Activated CD8-positive, alpha-beta memory T cell treated with anti-CD3 and anti-CD28 coated beads, Interleukin-2, amount 50 U/mL, for 48 hours (primary cell): ENCODE results near the gene TTC9.

ENCODE experiments used
- DNase-seq: peaks from one replicate; pipeline ENCODE4 v3.0.0-alpha.2; 2020

Gene TTC9

GRCh38 chr14:70646705-70647104 lies 5.0 kb downstream of the TTC9 start:
- no peak for DNase-seq

DNA sequence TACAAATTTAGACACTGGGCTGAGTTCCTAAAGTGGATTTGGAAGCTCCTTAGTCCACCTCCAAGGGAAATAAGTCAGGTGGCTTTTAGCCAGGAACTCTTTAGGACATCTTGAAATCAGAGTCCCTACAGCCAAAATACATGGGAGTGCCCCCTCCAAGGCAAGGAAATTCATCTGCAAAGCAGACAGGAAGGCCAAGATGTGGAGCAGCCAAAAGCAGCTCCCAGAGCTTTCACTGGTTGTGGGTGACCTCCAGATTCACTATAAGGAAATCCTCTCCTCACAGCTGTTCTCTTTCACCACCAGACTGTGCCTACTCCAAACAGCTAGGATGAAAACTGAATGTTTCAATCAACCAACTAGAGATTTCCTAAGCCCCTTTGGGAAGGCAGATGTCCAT lies 6.6 kb downstream of the TTC9 start:
- no peak for DNase-seq

DNA sequence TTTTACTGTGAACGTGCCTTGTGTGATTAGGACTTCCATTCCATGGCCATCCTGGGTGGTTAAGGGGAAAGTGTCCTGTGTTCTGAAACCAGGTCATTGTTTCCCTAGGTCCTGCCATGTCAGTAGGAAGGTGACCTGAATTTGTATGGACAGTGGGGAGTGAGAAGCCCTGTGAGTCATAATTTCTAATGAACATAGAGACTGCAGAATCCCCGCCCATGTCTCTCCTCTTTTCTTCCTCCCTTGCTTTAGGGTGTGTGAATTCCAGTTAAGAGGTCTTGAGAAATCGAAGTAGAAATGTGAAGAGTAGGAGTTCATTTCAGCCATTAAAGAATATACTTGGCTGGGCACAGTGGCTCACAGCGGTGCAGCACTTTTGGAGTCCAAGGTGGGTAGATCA lies 8.1 kb downstream of the TTC9 start:
- no peak for DNase-seq

GRCh38 chr14:70651522-70651921 lies 9.8 kb downstream of the TTC9 start:
- no peak for DNase-seq

- DNase-seq: no peak
These were observed 11.2 kb downstream of the TTC9 start for GRCh38 chr14:70652871-70653270.

GRCh38 chr14:70653662-70654061 lies 11.9 kb downstream of the TTC9 start:
- DNase-seq: no peak

GRCh38 chr14:70654632-70655031 lies 12.9 kb downstream of the TTC9 start:
- no peak for DNase-seq

- DNase-seq: peak; percentile 73
These were observed 13.6 kb downstream of the TTC9 start for GRCh38 chr14:70655110-70655826.

DNA sequence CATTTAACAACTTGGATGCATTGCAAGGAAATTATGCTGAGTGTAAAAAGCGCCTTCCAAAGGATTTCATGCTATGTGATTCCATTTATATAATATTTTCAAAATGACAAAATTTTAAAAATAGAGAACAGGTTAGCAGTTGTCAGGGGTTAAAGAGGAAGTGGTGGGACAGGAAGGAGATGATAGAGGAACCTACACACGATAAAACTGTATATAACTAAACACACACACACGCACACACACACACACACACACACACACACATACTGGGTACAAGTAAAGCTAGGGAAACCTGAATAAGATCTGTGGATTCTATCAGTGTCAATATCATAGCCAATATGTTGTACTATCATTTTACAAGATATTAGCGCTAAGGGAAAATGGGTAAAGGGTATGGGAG lies 17.2 kb downstream of the TTC9 start:
- no peak for DNase-seq

GRCh38 chr14:70660967-70661893 lies 19.5 kb downstream of the TTC9 start:
- DNase-seq: peak; percentile 64

- no peak for DNase-seq
These were observed 20.4 kb downstream of the TTC9 start for GRCh38 chr14:70662080-70662479.

- no peak for DNase-seq
These were observed 21.1 kb downstream of the TTC9 start for GRCh38 chr14:70662816-70663215.

- DNase-seq: no peak
These were observed 22.0 kb downstream of the TTC9 start for GRCh38 chr14:70663707-70664179.

DNA sequence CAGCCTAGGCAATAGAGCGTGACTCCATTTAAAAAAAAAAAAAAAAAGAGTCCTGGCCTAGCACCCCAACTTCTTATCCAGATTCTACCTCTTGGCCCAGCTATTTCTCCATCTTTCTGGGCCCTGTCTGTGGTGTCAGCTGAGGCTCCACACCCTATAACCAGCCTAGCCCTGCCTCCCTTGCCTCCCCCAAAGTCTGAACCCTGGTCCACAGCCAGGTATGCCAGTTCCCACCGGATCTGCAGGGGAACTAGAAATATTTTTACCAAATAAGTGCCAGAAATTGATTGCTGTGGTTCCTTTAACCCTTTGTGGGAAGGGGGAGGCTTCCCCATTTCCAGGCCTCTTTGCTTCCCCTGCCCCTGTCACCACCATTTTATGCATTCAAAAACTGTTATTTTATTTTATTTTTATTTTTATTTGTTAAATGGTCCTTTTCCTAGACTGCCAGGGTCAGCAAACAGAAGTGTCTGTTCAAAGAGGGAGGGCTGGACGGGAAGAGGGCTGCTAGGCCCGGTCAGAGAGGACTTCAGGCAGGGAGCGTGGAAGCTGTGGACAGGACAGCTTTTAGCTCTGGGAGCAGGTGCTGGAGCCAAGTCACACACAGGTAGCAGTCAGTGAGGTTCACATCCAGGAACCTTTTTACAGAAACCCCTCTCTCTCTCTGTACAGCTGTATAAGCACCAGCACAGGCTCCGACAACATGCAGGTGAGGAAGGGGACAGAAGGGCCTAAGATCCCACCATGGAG lies 23.2 kb downstream of the TTC9 start:
- DNase-seq: no peak

DNA sequence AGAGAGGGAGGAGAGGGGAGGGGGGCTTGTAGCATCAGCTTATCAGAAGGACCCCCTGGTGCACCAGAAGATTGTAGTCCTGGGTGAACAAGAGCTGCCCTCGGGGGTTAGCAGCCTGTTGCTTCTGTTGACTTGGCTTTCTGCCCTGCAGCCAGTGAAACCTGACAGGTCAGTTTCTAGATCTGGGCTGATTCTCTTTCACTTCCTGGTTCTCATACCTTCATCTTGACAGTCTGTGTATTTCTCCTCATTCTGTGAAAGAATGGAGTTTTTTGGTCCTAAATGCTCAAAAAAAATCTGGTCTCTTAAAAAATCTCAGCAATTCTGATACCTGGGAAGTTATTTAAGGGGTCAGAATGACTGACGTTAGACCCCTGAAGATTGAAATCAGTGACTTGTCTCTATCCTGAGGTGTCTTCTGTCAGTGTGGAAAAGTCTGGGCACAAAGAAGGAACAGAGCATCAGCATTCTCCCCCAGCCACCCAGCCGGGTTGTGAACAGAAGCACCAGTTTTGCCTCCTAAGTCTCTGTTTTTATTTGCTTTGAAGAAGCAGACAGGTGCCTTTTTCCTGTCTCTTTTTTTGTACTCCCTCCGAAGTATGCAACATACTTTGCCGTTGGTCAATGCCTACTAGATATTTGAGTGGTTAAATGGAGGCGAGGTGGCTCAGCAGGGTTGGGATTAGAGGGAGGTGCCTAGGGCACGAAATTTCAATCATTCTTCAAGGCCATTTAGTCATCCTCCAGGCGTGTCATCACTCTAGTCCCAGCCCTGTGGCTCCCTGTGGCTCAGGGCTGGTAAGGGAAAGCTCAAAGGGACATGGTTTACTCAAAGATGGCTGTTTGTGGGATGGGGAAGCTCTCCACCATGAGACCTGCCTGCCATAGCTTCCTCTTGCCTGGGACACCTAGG lies 24.0 kb downstream of the TTC9 start:
- no peak for DNase-seq

DNA sequence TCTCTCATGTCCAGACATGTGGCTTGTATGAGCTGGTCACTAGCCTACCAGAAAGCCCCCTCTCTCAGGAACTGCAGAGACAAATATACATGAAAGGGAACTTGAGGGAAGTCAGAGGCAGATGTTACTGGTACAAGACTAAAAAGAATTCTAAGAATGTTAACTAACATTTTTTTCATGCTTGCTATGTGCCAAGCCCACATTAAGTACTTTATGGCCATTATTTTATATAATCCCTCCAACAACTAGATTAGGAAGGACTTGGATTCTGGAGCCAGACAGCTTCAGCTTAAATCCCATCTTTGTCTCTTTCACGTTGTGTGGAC lies 24.6 kb downstream of the TTC9 start:
- DNase-seq: no peak

- no peak for DNase-seq
These were observed 29.4 kb downstream of the TTC9 start for GRCh38 chr14:70670992-70671651.

DNA sequence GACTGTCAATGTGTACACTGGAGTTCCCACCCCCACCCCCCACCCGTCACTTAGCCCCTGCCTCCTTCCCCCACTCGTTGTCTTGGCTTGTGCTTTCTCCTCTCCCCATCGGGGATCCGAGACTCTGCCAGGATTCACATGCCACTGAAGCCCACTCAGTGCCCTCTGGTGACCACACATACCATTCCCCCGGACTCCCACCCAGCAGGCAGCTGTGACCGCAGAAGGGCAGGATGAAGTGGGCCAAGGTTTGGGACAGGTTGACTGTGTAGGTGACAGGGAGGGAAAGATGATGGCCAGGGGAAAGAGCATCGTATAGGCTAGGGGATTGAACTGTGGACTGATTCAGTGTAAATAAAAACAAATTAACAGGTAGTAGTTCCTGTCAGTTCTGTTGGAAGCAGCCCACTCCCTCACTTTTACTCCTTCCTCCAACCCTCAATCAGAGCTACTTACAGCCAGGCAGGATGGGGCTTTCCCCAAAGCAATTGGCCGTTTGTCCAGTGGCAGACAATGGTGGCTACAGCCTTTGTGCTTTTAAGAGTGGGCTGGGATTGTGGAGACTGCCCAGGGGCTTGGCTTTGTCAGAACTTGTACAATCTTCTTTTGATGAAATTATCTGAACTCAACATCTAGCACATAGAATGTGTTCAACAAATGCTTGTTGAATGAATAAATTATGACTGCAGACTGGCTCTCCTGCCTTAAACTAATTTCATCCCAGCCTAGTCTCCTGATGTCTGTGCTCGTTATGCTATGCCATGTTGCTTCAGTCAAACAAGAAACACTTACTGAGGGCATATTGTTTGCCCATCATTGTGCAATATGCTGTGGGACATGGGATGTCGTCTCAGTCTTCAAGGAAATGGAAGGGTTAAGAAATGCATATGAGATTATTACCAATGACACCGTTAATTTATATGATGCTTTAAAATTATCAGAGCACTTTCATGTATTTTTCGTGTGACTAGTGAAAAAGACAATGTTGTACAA lies 30.2 kb downstream of the TTC9 start:
- no peak for DNase-seq

- no peak for DNase-seq
These were observed 35.6 kb downstream of the TTC9 start for GRCh38 chr14:70677341-70677740.

DNA sequence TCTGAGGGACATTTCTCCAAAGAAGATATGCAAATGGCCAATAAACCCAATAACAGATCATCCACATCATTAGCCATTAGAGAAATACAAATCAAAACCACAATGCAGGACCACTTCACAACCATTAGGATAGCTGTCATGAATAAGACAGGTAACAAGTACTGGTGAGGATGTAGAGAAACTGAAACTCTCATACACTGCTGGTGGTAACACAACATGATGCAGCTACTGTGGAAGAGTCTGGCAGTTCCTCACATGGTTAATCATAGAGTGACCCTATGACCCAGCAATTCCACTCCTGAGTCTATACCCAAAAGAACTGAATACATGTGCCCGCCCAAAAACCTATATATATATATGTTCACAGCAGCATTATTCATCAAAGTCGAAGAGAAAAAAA lies 39.0 kb downstream of the TTC9 start:
- DNase-seq: no peak

GRCh38 chr14:70683983-70684382 lies 42.3 kb downstream of the TTC9 start:
- no peak for DNase-seq
